GM21515 (cell line): Measurements from ENCODE around the gene FRAS1.
"Not testable (repeated sequence)": the region's sequence is repeated elsewhere in the genome, so short reads cannot be mapped to it uniquely, and the experiment has no call there.

Experiments used
- ATAC-seq: cut with Tn5 transposase; IDR thresholded peaks from one replicate; pipeline ENCODE4 v1.9.1; 2021; ENCODE audit not compliant: unreplicated experiment

Gene FRAS1

DNA sequence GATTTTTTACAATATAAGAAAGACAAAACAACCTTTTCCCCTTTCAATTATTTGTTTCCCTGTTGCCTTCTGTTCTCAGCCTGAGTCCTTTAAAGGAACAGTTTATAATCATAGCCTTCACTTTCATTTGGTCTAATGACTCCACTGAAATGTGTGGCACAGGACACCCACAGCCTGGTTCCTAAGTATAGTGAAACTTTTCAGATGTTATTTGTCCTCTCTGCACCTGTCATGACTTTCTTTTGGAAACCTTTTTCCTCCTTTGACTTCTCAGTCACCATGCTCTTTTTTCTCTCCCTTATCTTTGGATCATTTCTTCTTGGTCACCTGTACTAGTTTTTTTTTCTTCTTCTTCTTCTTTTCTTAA lies 256.6 kb downstream of the FRAS1 start:
- no peak for ATAC-seq

- no peak for ATAC-seq
Measured at GRCh38 chr4:78318126-78318525, 261.0 kb downstream of the FRAS1 start.

GRCh38 chr4:78320349-78320935 lies 263.3 kb downstream of the FRAS1 start:
- ATAC-seq: no peak

DNA sequence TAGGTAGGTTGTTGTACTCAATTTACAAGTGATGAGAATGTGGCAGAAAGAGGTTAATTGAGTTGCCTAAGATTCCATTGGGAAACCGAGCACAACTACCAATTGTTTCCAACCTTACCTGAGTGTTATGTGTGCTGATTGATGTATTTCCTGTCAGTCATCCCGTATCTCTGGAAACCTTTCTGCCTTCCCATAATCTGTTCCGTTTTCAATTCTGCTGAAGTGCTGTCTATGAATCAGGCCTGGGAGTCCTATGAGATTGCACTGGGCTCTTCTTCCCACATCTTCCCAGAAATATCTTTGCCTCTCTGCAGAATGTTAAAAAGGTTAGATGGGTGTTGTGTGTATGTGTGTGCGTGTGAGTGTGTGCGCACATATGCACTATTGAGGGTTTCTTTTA lies 264.9 kb downstream of the FRAS1 start:
- no peak for ATAC-seq

DNA sequence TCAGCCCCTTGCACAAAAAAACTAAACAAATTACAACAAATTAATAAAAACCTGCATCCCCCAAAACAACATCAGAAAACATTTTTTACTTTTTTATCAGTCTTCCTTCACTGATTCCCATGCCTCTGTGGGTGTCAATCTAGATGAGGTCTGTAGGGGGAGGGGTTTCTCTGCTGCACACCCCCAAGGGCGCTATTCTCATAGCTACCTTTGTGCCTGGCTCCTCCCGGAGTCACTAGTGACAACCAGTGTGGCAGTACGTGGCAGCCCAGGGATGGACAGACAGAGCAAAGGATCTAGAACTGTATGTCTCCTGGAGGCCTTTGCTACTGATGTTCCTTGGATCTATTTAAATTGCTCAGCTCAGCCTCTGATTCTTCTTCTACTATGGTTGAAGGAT lies 266.3 kb downstream of the FRAS1 start:
- no peak for ATAC-seq

GRCh38 chr4:78324625-78325024 lies 267.5 kb downstream of the FRAS1 start:
- ATAC-seq: no peak

DNA sequence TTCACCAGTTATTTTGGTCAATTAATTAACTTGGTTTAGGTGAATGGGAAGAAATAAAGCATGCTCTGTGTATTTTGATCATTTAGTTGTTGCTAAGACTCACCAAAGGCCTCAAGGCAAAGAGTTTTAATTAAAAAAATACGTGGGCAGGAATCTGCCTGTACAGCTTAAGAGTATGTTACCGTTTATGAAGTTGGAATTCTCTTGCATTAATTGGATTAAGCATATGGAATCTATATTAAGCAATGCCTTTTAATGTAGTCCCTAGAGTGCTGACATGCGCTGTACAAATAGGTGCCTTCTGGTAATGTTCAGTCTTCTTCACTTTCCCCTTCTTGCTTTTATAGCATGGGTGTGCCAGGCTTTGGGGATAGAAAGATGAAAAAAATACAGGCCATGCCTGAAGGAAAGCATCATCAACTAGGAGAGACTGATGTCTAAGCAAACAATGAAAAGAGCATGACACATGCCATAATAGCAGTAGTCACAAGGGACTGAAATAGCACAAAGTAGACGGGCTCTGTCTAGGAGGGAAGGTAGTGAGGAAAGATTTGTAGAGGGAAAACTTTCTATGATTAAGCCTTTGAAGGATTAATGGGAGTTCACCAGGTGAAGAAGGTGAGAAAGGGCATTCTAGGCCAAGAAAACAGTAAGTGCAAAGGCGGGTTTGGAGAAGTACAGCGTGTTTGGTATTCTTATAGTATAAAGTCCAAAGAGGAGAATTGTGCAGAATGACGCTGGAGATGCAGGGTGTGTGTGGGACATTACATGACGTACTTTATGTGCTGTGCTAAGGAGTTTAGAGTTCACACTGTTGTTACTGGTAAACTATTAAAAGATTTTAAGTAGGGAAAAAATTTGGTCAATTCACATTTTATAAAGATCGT lies 268.4 kb downstream of the FRAS1 start:
- ATAC-seq: no peak

- not testable (repeated sequence) for ATAC-seq
Measured at GRCh38 chr4:78328591-78328990, 271.5 kb downstream of the FRAS1 start.

DNA sequence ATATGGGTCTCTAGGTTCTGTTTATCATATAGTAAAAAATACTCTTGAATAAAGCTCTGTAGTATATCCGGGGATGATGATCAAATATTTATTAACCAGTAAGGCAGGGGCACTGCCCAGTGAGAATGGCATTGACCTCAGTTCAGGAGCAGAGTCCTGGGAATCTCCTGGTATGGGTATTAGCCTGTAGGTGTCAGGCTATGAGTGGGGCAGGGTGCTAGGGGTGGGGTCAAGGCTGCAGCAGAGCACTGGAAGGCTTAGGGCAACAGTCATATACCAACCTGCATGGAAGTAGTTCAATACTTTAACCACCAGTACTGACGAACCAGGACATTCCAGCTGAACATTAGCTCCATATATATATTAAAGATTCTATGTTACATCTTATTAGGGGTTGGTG lies 274.1 kb downstream of the FRAS1 start:
- ATAC-seq: no peak

- no peak for ATAC-seq
Measured at GRCh38 chr4:78331965-78332364, 274.8 kb downstream of the FRAS1 start.

- no peak for ATAC-seq
Measured at GRCh38 chr4:78332976-78333375, 275.9 kb downstream of the FRAS1 start.

DNA sequence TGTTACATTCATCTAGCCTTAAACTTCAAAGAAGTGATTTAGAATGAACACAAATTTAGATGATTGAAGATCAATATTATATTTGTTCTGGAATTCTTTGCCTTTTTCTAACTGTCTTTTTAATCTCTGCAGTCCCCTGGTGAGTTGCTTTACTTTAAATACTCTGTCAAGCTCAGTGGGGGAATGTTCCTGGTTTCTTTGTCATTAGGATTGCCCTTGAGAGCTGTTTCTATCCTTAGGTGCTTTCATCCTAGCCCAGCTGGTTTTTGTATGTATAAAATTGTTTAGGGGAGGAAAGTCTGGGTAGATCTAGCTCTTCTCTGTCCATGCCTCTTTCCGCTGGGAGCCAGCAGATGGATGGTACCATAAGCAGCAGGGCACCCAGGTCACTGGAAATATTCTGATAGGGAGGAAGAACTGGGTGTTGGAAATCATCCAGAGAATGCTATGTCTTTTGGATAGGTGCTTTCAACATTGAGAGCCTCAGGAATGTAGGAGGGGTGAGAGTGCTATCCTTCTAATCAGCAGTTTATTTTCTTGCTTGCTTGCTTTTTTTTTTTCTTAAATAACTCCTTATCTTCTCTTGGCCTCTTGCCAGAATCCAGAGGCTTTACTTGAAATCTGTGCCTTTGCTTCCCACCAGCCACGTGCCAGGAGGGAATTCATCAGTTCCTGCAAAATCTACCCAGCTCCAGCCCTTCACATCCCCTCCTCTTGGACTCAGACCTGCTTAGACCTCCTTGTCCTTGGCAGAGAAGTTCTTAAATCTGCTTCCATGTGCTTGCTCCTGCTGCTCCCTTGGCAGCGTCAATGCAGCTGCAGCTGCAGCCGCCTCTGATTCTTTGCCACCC lies 279.2 kb downstream of the FRAS1 start:
- no peak for ATAC-seq

GRCh38 chr4:78337244-78338020 lies 280.3 kb downstream of the FRAS1 start:
- ATAC-seq: no peak

DNA sequence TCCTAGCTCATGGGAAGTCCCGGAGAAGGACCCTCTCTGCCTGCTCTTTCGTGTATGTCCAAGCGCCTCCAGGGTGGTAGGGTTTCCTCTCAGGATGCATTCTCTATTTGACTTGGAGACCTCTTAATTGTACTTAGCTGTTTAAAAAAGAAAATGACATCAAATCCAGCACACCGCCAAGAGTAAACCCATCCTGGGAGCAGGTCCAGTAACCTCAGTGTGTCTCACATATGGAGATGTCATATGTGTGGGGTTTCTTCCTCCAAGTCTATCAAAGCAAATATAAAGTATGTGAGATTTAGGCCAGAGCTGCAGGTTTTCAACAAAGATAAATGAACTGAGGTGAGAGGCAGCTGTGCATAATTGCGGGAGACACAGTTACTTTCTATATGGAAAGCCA lies 285.0 kb downstream of the FRAS1 start:
- ATAC-seq: no peak

DNA sequence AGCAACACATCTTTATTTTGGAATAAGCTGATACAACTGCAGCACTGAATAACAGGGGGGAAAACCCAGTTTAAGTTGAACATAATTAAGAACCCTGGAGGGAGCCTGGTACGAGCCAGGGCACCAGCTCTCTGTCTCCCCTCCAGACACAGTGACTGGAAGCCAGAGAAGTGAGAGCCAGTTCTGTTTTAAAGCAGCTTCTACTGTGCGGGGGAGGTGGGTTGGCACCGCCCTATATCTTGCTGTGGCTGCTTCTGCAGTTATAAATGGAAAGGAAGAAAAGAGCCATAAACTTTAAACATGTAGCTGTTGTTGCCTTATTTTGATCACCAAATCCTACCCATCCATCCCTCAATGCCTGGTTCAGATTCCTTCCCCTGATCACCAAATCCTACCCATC lies 286.6 kb downstream of the FRAS1 start:
- ATAC-seq: no peak

- ATAC-seq: no peak
Measured at GRCh38 chr4:78345237-78345636, 288.1 kb downstream of the FRAS1 start.

DNA sequence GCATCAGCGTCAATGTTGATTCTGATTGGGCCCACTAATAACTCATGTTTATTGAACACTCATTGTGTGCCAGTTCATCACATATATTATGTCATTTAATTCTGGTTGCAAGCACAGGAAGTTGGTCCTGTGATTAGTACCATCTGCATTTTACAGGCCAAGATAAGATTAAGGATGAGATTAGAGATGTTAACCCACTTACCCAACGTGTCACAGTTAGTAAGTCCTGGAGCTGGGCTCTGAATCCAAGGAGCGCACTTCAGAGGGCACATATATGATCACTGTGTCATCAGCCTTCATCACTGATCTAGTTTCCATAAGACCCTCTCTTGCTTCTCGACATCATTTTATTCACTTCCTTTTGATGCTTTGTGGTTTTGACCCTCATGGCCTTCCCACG lies 289.1 kb downstream of the FRAS1 start:
- no peak for ATAC-seq

DNA sequence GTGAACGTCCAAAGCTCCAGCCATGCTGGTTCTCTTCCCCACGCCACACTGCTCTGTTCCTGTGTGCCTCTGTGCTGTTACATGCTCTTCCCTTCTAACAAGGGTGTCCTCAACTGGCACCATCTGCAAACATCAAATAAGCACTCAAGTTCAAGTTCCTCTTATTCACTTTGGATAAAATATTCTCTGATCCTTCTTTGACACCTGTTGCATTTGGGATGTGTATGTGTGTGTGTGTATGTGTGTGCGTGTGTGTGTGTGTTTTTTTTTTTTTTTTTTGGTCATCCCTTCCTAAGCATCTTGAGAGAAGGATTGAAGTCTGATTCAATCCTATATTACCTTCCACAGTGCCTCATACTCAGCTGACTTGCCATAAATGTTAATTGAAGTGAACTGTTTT lies 290.4 kb downstream of the FRAS1 start:
- no peak for ATAC-seq

DNA sequence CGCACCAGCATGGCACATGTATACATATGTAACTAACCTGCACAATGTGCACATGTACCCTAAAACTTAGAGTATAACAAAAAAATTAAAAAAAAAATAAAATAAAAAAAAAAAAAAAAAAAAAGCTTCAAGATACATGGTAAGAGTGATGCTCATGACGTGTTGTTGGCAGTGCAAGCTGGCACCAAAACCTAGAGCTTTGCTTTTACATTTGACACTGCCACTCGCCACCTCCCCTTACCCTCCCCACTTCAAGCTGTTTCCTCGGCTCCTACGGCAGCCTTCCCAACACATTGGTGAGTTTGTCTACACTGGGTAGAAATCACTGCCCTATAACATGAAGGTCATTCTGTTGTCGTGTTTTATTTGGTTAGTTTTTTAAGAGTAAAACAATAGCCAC lies 296.8 kb downstream of the FRAS1 start:
- no peak for ATAC-seq

DNA sequence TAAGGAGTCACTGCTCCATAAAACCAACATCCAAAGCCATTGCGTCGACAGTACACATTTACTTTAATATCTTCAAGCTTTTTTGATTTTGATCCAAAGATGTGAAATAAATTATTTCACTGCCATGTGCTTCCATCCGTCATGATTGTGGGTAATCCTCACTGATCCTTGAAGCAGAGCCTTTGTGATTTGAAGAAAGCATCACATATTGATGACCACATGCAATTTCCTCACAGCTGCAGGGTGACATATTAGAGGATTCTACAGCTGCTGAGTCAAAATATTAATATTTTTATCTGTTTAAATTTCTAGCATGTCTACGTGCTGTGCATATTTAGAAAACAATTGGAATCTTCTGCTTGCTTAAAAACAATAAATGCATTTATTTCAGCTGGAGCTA lies 297.7 kb downstream of the FRAS1 start:
- no peak for ATAC-seq

DNA sequence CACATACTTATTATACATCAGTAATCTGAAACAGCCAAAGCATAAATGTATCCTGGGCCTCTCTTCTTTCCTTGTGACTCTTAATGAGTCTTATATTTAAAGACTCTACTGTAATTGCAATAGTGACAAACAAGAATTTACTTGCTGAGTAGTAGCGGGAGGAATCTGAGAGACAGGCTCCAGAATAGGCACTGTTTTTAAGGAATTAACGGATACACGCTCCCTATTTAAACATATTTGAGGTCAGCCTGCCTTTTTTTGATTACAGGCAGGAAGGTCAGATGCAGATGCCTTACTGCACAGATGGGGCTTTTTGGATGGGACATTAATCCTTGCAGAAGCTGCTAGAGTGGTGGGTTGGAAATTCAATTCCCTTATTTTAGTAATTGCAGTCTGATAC lies 298.2 kb downstream of the FRAS1 start:
- ATAC-seq: no peak
